ENCODE results near the gene LENG1.

DNA sequence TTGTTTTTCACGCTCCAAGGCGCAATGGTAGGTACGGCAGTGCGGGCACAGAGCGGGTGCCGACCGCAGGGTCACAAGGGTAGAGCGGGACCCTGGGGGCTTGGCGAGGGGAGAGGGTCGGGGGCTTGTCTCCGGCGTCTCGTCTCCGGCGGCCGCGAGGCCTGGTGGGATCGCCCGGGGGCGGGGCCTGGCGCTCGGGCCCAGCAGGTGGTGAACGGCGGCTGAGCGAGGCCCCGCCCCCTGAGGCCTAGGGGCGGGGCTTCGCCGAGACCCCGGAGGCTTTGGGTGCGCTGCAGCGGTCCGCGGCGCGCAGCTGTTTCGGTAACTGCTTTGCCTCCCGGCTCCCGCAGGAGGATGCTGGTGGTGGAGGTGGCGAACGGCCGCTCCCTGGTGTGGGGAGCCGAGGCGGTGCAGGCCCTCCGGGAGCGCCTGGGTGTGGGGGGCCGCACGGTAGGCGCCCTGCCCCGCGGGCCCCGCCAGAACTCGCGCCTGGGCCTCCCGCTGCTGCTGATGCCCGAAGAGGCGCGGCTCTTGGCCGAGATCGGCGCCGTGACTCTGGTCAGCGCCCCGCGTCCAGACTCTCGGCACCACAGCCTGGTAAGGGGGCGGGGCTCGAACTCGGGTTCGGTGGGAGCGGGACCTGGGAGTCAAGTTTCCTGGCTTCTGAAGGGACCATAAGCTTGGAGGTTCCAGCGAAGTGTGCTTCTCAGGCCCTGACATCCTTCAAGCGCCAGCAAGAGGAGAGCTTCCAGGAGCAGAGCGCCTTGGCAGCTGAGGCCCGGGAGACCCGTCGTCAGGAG lies 31.7 kb upstream of the LENG1 start, which contains the start of gene TSEN34:
- TF ChIP-seq POLR2AphosphoS5 (IDR thresholded peaks at IDR 0.05; ENCODE audit: borderline replicate concordance, low read depth, low read length): peak; percentile 84
- no peak for TF ChIP-seq EZH2 (IDR thresholded peaks at IDR 0.05)
- peak; percentile 40 for TF ChIP-seq FOXP2 (optimal IDR thresholded peaks at IDR 0.05; ENCODE audit: control extremely low read depth, extremely low read length, insufficient read depth)

All from SK-N-MC (cell line).